NB4 (cell line): ENCODE results near the gene RNF32.

Source experiments
- DNase-seq: peaks from one replicate; pipeline ENCODE4 v3.0.0; 2010; ENCODE audit warnings: low read depth
- H3K4me3 ChIP-seq: one replicate; pipeline ENCODE4 v1.5.1; 2011; ENCODE audit warnings: mild to moderate bottlenecking, low read depth, low read length, moderate library complexity
- CTCF ChIP-seq: IDR thresholded peaks from one replicate; pipeline ENCODE4 v1.5.1; 2012; ENCODE audit warnings: low read depth, low read length
- MAX ChIP-seq: IDR thresholded peaks from 2 replicates; pipeline ENCODE4 v1.6.1; 2011; ENCODE audit warnings: low read depth, low read length
- MYC ChIP-seq: IDR thresholded peaks from 2 replicates; pipeline ENCODE4 v1.6.1; 2011; ENCODE audit warnings: low read depth, low read length
- POLR2A ChIP-seq: IDR thresholded peaks from 2 replicates; pipeline ENCODE4 v1.6.1; 2011; ENCODE audit warnings: mild to moderate bottlenecking; ENCODE audit not compliant: insufficient read length; ENCODE audit errors: extremely low read depth

The RNF32 gene

GRCh38 chr7:156603011-156603410, 37.6 kb upstream of the RNF32 start:
- no peak for DNase-seq
- TF ChIP-seq MYC (no peak), MAX (no peak), POLR2A (no peak), CTCF (no peak)
- no peak overlapping the region for H3K4me3 ChIP-seq

GRCh38 chr7:156603629-156604028, 36.9 kb upstream of the RNF32 start:
- DNase-seq, result no peak
- H3K4me3 ChIP-seq, result no peak overlapping the region
- TF ChIP-seq MAX, result no peak
- TF ChIP-seq MYC, result no peak
- TF ChIP-seq POLR2A, result no peak
- no peak for TF ChIP-seq CTCF

- no peak for DNase-seq
- TF ChIP-seq POLR2A, result no peak
- TF ChIP-seq MAX, result no peak
- TF ChIP-seq CTCF, result no peak
- no peak for TF ChIP-seq MYC
- H3K4me3 ChIP-seq, result no peak overlapping the region
Measured at GRCh38 chr7:156604311-156604710, 36.3 kb upstream of the RNF32 start.

- no peak overlapping the region for H3K4me3 ChIP-seq
Measured at GRCh38 chr7:156604836-156605695, 35.5 kb upstream of the RNF32 start.

GRCh38 chr7:156606135-156606534, 34.4 kb upstream of the RNF32 start:
- no peak overlapping the region for H3K4me3 ChIP-seq
- no peak for TF ChIP-seq MYC
- DNase-seq, result no peak

More at GRCh38 chr7:156604836-156605695, 35.5 kb upstream of the RNF32 start:
- no peak for DNase-seq
- TF ChIP-seq MAX (no peak), CTCF (no peak), MYC (no peak), POLR2A (no peak)

GRCh38 chr7:156606691-156607331, 33.8 kb upstream of the RNF32 start:
- no peak for DNase-seq
- no peak overlapping the region for H3K4me3 ChIP-seq
- TF ChIP-seq MYC (no peak), CTCF (no peak), MAX (no peak), POLR2A (no peak)
